HepG2 (cell line): ENCODE results near the gene ACVR1B. TPM values are rescaled to one million over a fixed set of nuclear protein-coding genes. Genes with fewer than 3 reads are reported as not detected.

Source experiments
- ARID2 ChIP-seq: sonication (generic); formaldehyde crosslinking; IDR thresholded peaks from 2 replicates; pipeline ENCODE4 v1.8.1; 2022; ENCODE audit warnings: mild to moderate bottlenecking, missing genetic modification reagents, borderline replicate concordance
- BHLHE40 ChIP-seq: IDR thresholded peaks from 2 replicates; pipeline ENCODE4 v1.6.1; 2011; ENCODE audit warnings: low read length, improper control_type of control experiment
- polyA plus RNA-seq, 8 experiments: library from polyadenylated mRNA; depleted of rRNA in 3 of 8; stranded (reverse) in 7 of 8; unstranded in 1 of 8; fragments of >200 nt; fragmentation: Illumina TruSeq in 4 of 8; extraction: Trizol in 4 of 8; gene quantifications; 2 replicates each; pipeline versions ENCODE4 v1.2.1 to v1.2.3, GENCODE V29; 2011 to 2016; ENCODE audit warnings: low read depth in 4 of 8, missing spikeins in 1 of 8, mixed read lengths in 1 of 8; ENCODE audit not compliant: insufficient read depth in 1 of 8
- total RNA-seq, 5 experiments: library from RNA; depleted of rRNA; stranded (reverse); fragments of >200 nt; fragmentation: Illumina TruSeq; extraction: Trizol; gene quantifications; 2 replicates each; pipeline ENCODE4 v1.2.3, GENCODE V29; 2016; ENCODE audit warnings: low read depth in 1 of 5
- TF ChIP-seq, protein P1 (sequence below), 2 experiments: IDR thresholded peaks; 2 replicates each; pipeline ENCODE4 v1.6.1; 2011 to 2012; ENCODE audit warnings: low read length in 2 of 2, borderline replicate concordance in 1 of 2, low read depth in 1 of 2, mild to moderate bottlenecking in 1 of 2, moderate library complexity in 1 of 2
- TF ChIP-seq, protein P2 (sequence below): sonication (generic); formaldehyde crosslinking; IDR thresholded peaks from 2 replicates; pipeline ENCODE4 v1.8.1; 2022; ENCODE audit warnings: low read depth, mild to moderate bottlenecking, missing genetic modification reagents

The ACVR1B gene
- total and polyA plus RNA-seq, 2 of the 13 experiments (the other 11 are each of a cell fraction or from before 2014, with no cell fraction given), result 8.9 to 12.1 TPM

DNA sequence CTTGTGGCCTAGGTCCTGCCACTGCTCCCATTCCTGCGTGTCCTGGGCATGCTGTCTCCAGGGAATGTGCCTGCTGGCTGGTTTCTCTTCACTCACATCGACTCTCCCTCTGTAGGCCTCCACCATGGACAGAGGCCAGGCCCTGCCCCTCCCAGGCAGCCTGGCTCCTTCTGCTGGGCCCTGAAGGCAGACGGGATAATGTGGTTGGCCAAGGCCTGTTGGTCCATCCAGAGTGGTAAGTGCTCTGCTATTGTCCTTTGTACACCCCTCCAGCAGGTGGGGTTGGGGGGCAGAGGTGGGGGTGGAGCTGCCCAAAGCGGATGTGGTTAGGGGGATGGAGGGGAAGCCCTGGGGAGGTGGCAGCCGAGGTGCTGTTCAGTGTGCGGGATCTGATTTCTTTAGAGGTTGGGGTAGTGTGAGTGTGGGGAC is 90.2 kb downstream of the ACVR1B start (continued):
- TF ChIP-seq ARID2 (CRISPR knock-in tag) (no peak), BHLHE40 (no peak)
- TF ChIP-seq, protein P1, sequence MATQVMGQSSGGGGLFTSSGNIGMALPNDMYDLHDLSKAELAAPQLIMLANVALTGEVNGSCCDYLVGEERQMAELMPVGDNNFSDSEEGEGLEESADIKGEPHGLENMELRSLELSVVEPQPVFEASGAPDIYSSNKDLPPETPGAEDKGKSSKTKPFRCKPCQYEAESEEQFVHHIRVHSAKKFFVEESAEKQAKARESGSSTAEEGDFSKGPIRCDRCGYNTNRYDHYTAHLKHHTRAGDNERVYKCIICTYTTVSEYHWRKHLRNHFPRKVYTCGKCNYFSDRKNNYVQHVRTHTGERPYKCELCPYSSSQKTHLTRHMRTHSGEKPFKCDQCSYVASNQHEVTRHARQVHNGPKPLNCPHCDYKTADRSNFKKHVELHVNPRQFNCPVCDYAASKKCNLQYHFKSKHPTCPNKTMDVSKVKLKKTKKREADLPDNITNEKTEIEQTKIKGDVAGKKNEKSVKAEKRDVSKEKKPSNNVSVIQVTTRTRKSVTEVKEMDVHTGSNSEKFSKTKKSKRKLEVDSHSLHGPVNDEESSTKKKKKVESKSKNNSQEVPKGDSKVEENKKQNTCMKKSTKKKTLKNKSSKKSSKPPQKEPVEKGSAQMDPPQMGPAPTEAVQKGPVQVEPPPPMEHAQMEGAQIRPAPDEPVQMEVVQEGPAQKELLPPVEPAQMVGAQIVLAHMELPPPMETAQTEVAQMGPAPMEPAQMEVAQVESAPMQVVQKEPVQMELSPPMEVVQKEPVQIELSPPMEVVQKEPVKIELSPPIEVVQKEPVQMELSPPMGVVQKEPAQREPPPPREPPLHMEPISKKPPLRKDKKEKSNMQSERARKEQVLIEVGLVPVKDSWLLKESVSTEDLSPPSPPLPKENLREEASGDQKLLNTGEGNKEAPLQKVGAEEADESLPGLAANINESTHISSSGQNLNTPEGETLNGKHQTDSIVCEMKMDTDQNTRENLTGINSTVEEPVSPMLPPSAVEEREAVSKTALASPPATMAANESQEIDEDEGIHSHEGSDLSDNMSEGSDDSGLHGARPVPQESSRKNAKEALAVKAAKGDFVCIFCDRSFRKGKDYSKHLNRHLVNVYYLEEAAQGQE (IDR thresholded peaks at IDR 0.05; ENCODE audit: borderline replicate concordance in 1 of 2, low read depth in 1 of 2, low read length in 2 of 2), result peak; percentile 79 to 92
- TF ChIP-seq, protein P2, sequence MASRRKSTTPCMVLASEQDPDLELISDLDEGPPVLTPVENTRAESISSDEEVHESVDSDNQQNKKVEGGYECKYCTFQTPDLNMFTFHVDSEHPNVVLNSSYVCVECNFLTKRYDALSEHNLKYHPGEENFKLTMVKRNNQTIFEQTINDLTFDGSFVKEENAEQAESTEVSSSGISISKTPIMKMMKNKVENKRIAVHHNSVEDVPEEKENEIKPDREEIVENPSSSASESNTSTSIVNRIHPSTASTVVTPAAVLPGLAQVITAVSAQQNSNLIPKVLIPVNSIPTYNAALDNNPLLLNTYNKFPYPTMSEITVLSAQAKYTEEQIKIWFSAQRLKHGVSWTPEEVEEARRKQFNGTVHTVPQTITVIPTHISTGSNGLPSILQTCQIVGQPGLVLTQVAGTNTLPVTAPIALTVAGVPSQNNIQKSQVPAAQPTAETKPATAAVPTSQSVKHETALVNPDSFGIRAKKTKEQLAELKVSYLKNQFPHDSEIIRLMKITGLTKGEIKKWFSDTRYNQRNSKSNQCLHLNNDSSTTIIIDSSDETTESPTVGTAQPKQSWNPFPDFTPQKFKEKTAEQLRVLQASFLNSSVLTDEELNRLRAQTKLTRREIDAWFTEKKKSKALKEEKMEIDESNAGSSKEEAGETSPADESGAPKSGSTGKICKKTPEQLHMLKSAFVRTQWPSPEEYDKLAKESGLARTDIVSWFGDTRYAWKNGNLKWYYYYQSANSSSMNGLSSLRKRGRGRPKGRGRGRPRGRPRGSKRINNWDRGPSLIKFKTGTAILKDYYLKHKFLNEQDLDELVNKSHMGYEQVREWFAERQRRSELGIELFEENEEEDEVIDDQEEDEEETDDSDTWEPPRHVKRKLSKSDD (CRISPR knock-in tag), result no peak
